CD4-positive, alpha-beta T cell treated with Interleukin-17A for 1 hour (primary cell): ENCODE data around the gene RAB1B.
"Not testable (repeated sequence)": the region's sequence is repeated elsewhere in the genome, so short reads cannot be mapped to it uniquely, and the experiment has no call there.

Source experiments
- DNase-seq: peaks from one replicate; pipeline ENCODE4 v3.0.0-alpha.2; 2020

RAB1B gene

GRCh38 chr11:66239998-66240780 lies 28.2 kb upstream of the RAB1B start:
- DNase-seq, result no peak

- DNase-seq, result no peak
Measured at GRCh38 chr11:66240781-66241136, 27.7 kb upstream of the RAB1B start.

DNA sequence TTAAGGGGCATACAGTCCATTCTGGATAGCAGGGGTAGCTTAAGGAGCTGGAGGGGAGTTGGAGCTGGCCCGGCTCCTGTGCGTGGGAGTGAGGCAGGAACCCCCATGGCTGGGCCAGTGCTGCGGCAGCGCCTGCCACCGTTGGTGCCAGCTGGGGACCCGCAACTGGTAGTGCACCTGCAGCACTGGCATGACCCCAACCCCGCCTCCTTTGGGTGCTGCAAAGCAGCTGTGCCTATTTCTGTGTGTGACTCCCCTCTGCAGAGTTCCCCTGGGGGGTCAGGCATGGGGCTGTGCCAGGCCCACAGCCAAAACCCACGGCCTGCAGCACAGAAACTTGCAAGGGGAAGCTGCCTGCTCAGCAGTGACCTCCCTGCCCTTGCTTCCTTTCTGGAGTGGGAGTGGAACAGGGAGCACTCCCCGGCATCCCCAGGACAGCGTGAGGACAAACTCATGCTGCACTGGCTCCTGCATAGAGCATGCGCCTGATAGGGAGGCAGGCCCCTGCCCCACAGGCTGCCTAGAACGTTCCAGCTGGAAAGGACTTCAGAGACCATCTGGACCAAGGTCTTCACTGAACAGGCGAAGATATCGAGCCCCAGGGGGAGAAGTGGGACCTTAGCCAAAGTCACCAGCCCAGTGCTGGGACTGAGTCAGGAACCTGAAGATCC lies 26.2 kb upstream of the RAB1B start:
- no peak for DNase-seq

- no peak for DNase-seq
Measured at GRCh38 chr11:66243782-66244535, 24.5 kb upstream of the RAB1B start.

DNA sequence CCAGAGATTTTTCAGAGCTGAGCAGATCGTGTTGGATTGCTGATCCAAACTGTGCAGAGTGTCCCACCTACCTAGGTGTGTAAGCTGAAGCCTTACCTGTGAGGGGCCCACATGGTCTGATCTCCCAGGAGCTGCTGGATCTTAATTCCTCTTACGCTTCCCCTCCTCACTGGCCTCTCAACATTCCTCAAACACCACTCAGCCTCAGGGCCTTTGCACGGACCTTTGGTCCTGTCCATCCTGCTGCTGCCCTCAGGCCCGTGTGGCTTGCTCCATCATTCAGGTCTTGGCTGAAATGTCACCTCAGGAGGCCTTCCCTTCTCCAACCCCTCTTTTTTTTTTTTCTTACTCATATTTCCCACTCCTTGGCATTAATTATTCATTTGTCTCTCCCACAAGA lies 21.1 kb upstream of the RAB1B start:
- no peak for DNase-seq

DNA sequence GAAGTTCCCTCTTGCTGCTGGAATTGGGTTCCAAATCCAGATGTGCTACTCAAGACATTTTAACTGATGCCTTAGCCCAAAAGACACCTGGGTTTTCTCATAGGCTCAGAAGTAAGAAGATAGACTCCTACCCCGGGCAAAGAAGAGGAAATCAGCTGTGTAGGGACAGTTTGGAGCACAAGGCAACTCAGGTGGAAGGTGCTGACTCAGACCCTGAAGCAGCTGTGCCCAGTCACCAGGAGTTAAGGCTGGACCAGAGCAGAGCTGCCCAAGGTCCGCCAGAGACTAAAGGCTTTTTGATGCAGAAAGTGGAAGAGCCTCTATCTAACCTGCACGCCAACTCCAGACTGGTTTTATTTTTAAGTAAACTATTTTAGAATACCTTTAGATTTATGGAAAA lies 20.6 kb upstream of the RAB1B start:
- DNase-seq, result no peak

- DNase-seq, result no peak
Measured at GRCh38 chr11:66248903-66249302, 19.5 kb upstream of the RAB1B start.

GRCh38 chr11:66251809-66252208 lies 16.6 kb upstream of the RAB1B start:
- DNase-seq, result no peak

DNA sequence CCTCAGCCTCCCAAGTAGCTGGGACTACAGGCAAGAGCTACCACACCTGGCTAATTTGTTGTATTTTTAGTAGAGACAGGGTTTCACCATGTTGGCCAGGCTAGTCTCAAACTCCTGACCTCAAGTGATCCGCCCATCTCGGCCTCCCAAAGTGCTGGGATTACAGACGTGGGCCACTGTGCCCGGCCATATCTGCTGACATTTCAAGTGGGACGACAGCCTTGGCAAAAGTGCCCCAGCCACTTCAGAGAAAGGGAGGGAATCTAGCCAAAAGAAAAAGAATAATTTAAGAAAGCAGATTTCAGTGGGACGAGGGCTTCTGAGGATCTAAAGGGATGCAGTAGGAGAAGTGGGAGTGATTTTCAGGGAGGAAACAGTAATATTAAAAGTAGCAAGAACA lies 15.4 kb upstream of the RAB1B start:
- DNase-seq, result not testable (repeated sequence)

- no peak for DNase-seq
Measured at GRCh38 chr11:66258473-66258893, 10.0 kb upstream of the RAB1B start.

DNA sequence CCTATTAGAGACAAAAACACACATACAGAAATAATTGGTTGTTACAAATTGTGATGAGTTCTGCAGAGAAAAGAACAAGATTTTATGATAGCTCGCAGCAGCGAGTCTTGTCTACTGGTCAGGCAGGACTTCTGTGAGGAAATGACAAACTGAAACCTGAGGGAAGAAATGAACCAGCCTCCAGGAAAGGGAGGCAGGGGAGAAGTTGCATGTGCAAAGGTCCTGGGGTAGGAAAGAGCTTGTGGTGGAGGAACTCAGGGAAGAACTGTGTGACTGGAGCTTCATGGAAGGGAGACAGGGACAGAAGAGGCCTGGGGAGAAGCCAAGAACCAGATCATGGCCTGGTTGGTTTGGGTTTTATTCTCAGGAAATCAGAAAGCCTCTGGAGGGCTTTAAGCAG lies 9.2 kb upstream of the RAB1B start:
- DNase-seq, result no peak

DNA sequence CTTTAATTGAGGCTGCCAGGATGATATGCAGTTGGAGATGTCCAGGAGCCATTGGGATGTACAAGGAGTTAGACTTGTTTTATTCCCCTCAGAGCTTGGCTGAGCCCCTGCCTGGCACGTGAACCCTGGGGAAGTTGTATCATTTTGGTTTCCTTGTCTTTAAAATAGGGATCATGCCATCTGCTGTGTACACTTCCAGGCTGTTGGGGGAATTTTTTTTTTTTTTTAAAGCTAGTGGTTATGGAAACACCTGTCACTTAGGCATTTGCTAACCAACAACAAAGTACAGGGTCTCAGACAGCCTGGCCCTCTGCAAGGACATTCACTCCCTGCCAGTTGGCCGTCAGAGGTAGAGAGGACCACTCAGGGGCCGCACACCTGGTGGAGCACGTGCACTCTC lies 8.5 kb upstream of the RAB1B start:
- no peak for DNase-seq

GRCh38 chr11:66261578-66261977 lies 6.9 kb upstream of the RAB1B start:
- DNase-seq, result no peak

DNA sequence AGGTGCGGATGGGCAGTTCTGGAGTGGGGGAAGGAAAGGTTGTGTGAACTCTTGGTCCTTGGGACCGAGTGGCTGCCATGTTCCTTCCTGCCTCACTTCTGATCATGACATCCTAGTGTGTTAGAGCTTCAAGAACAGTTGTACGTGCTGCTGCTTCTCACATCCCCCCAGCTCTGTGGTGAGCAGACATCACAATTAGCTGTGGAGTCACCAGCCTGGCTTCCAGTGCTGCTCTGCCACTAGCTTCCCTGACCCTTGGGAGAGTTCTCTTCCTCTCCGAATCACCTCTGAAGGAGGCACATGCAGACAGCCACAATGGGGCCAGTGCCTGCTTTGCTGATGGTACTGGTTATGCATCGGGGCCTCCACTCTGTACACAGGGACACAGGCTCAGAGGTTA lies 6.2 kb upstream of the RAB1B start:
- DNase-seq, result no peak

DNA sequence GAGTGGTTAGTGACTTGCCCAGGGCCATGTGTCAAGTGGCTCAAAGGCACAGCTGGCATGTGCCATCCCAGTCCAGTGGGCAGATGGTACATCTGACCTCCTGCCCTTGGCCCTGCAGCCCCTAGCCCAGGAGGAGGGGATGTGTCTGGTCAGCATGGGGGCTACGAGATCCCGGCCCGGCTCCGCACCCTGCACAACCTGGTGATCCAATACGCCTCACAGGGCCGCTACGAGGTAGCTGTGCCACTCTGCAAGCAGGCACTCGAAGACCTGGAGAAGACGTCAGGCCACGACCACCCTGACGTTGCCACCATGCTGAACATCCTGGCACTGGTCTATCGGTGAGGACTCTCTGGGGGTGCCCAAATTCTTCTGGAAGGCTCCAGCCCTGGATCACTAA lies 5.7 kb upstream of the RAB1B start:
- no peak for DNase-seq

- DNase-seq, result no peak
Measured at GRCh38 chr11:66263231-66263630, 5.2 kb upstream of the RAB1B start.

GRCh38 chr11:66263785-66264184 lies 4.7 kb upstream of the RAB1B start:
- no peak for DNase-seq

DNA sequence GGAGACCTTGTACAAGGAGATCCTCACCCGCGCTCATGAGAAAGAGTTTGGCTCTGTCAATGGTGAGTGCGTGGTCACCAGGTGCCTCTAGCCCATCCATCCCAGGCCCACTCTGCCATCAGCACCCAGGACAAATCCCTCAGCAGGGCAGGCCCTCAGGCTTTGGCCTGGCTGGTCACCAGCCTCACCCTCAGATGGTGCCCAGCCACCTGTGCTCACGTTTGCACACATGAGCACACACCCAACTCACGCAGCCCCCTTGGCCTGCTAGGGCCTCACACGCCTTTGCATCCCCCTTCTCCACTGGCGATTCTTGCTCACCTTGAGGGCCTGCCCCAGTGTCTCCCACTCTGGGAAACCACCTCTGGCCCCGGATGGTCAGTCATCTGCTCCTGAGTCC lies 4.1 kb upstream of the RAB1B start:
- no peak for DNase-seq

DNA sequence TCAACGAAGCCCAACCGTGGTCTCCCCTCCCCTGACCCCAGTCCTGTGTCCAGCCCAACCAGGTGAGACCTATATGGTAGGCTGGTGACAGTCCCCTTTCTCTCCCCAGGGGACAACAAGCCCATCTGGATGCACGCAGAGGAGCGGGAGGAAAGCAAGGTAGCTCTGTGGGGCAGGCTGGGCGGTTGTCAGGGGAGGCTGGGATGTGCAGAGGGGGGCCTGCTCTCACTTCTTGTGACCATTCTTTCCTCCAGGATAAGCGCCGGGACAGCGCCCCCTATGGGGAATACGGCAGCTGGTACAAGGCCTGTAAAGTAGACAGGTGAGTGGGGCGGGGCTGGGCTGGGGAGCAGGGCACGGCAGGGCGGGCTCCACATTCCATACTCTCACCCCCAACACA lies 3.5 kb upstream of the RAB1B start:
- DNase-seq, result peak; percentile 50

DNA sequence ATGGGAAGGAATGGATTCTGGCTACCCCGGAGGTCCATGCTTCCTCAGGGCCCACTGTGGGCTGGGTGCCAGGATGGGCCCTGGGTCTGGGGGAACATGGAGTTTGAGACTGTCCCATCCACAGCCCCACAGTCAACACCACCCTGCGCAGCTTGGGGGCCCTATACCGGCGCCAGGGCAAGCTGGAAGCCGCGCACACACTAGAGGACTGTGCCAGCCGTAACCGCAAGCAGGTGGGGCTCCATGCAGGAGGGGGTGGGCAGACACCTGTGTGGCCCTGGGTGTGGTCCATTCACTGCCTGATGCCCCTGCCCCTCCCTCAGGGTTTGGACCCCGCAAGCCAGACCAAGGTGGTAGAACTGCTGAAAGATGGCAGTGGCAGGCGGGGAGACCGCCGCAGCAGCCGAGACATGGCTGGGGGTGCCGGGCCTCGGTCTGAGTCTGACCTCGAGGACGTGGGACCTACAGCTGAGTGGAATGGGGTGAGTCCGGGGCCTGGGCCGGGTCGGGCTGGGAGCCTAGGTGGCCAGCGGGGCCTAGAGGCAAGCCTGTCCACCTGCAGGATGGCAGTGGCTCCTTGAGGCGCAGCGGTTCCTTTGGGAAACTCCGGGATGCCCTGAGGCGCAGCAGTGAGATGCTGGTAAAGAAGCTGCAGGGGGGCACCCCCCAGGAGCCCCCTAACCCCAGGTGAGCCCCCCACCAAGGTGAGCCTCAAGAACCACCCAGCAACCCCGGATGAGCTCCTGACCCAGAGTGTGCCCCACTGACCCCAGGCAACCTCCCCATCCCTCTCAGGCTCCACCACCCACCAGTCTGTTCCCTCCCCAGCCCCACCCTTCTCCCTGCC lies 2.7 kb upstream of the RAB1B start:
- DNase-seq, result no peak

- no peak for DNase-seq
Measured at GRCh38 chr11:66266378-66267038, 1.9 kb upstream of the RAB1B start.

- DNase-seq, result no peak
Measured at GRCh38 chr11:66267039-66267378, 1.4 kb upstream of the RAB1B start.
